Astrocyte of the cerebellum (primary cell): Measurements from ENCODE around the gene FAM3A.
"Not testable (repeated sequence)": the region's sequence is repeated elsewhere in the genome, so short reads cannot be mapped to it uniquely, and the experiment has no call there.

ENCODE experiments used
- DNase-seq: peaks from one replicate; pipeline ENCODE4 v3.0.0-alpha.2; 2011; ENCODE audit warnings: low read depth
- H3K4me3 ChIP-seq: 2 replicates; pipeline ENCODE4 v1.5.1; 2011; ENCODE audit warnings: mild to moderate bottlenecking, low read depth, low read length, moderate library complexity
- in situ Hi-C: cut with HindIII; loops from 2 replicates; pipeline ENCODE4 v1.10.0; 2017; ENCODE audit warnings: low sequenced_read_pairs
- TF ChIP-seq, protein P1 (sequence below): IDR thresholded peaks from 2 replicates; pipeline ENCODE4 v1.5.1; 2012; ENCODE audit warnings: low read length, low read depth, moderate library complexity, mild to moderate bottlenecking; ENCODE audit errors: missing control alignments

FAM3A gene

DNA sequence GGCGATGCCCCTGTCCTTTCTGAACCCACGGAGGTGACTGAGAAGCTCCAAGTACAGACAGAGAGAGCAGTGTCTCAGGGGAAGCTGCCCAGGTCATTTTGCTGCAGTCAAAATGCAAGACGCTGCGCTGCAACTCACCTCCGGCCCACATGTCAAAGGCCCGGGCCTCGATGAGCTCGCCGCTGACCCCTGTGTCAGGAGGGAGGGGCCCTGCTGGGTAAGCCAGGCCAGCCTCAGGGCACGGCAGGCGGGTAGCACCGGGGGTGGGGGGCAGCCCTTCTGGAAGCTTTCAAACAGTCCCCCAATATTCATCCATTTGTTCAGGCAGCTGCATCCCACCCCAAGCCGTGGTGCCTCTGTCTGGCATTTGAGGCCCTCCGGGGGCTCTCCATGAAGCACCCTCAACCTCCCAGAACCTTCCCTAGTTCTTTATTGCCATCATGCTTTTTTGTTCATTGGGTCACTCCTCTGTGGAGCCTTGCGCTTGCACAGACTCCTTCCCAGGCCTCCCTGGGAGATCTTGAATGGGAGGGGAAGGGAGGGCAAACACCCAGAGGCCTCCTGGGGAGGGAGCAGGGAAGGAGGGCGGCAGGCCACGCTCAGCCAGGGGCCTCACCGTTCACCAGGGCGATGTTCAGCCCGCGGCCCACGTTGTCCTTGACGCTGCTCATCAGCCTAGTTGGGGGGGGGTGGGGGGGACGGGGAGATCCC is 8.2 kb downstream of the FAM3A start:
- H3K4me3 ChIP-seq, result no peak overlapping the region
- TF ChIP-seq, protein P1, sequence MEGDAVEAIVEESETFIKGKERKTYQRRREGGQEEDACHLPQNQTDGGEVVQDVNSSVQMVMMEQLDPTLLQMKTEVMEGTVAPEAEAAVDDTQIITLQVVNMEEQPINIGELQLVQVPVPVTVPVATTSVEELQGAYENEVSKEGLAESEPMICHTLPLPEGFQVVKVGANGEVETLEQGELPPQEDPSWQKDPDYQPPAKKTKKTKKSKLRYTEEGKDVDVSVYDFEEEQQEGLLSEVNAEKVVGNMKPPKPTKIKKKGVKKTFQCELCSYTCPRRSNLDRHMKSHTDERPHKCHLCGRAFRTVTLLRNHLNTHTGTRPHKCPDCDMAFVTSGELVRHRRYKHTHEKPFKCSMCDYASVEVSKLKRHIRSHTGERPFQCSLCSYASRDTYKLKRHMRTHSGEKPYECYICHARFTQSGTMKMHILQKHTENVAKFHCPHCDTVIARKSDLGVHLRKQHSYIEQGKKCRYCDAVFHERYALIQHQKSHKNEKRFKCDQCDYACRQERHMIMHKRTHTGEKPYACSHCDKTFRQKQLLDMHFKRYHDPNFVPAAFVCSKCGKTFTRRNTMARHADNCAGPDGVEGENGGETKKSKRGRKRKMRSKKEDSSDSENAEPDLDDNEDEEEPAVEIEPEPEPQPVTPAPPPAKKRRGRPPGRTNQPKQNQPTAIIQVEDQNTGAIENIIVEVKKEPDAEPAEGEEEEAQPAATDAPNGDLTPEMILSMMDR, result no peak
- in situ Hi-C loops, result no loop called here
- no peak for DNase-seq

DNA sequence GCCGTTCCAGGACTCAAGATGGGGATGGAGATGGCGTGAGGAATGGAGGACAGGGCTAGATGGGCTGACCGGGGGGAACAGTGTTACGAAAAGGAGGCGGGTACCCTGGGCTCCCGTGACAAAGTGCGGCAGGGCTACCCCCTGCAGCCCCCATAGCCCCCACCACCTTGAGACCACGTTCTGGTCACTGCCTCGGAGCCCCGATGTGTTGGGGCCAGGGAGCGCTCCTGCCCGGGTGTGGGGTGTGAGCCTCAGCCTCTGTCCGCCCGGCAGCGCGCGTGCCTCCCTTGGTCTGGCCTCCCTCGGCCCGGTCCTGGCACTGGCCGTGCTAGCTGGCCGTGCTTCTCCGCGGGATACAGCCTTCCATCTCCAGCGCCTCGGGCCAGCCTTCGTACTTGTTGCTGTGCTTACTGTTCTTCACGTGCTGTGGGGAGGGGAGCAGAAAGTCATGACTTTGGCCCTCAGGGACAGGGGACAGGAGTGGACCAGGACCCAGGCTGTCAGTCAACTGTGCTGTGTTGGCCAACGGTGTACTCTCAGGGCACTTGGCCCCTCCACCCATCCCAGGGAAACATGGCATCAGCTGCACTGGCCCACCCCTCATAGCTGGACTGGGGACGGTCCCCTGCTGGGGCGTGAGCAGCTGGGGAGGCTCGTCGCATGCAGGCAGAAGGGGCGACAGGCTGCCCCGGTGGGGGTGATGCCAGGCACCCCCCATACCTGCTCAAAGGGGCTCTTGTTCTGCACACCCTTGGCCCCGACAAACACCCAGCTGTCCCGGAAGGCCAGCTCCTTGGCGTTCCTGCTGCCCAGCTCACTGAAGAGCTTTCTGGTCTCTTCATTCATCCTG is 9.3 kb downstream of the FAM3A start:
- DNase-seq, result no peak
- no peak overlapping the region for H3K4me3 ChIP-seq
- TF ChIP-seq, protein P1, result no peak
- in situ Hi-C loops, result no loop called here

DNA sequence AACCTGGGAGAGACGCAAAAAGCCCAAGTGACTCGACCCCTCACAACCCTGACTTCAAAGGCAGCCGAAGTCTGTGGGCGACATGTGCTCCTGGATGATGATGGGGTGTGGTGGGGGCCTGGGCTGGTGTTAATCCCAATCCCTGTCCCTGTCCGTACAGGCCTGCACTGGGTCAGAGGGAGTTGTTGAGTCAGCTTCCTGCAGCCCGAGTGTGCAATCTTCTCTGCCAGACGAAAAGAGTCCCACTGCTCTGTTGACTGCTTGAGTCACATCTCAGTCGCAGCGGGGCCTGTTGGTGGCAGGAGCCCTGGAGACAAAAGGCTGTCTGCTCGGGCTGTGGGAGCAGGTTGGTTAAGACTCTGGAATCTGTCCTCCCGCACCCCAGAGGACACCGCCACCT is 10.3 kb downstream of the FAM3A start:
- TF ChIP-seq, protein P1, result no peak
- DNase-seq, result no peak
- in situ Hi-C loops, result no loop called here
- H3K4me3 ChIP-seq, result no peak overlapping the region

DNA sequence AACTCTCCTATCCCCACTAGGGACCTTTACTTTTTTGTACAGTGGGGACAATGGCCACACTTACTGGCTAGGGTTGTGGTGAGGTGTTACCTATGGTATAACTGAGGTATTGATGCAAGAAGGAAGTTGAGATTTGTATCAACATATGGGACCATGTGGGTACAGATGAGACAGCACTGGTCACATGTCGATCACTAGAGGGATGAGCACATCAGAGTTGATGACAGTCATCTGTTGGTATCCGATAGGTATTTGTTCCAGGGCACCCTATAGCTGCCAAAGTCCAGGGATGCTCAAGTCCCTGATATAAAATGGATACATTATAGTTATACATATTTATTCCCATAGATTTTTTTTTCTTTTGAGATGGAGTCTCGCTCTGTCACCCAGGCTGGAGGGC is 13.0 kb downstream of the FAM3A start:
- TF ChIP-seq, protein P1, result no peak
- in situ Hi-C loops, result no loop called here
- no peak overlapping the region for H3K4me3 ChIP-seq
- DNase-seq, result no peak

DNA sequence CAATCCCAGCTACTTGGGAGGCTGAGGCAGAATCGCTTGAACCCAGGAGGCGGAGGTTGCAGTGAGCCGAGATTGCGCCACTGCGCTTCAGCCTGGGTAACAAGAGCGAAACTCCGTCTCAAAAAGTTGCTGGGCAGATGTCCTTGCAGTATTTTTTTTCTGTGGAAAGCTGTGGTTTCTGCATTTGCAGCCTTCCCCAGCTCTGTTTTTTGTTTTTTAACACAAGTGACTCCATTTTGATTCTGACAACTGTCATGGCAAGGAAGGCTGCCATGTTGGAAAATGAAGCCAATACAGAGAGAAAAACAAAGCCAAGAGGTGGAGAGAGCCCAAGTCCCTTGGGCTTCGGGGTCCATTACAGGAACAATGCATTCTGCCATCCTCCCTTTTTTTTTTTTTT is 13.9 kb downstream of the FAM3A start:
- H3K4me3 ChIP-seq, result no peak overlapping the region
- TF ChIP-seq, protein P1, result no peak
- DNase-seq, result no peak

DNA sequence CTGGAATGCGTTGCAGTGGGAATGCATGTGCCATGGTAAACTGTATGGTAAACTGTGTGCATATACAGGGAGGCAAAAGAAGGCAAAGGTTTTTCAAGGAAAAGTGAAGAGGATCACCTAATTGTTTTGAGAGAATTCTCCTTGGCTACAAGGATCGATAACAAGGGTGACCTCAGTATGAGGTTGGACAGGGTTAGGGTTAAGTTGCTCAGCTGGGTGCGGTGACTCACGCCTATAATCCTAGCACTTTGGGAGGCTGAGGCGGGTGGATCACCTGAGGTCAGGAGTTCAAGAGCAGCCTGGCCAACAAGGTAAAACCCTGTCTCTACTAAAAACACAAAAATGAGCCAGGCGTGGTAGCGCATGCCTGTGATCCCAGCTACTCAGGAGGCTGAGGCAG is 14.6 kb downstream of the FAM3A start:
- DNase-seq, H3K4me3 ChIP-seq, in situ Hi-C loops: not testable (repeated sequence)

More for the DNA sequence above, 13.9 kb downstream of the FAM3A start:
- in situ Hi-C loops, result no loop called here

DNA sequence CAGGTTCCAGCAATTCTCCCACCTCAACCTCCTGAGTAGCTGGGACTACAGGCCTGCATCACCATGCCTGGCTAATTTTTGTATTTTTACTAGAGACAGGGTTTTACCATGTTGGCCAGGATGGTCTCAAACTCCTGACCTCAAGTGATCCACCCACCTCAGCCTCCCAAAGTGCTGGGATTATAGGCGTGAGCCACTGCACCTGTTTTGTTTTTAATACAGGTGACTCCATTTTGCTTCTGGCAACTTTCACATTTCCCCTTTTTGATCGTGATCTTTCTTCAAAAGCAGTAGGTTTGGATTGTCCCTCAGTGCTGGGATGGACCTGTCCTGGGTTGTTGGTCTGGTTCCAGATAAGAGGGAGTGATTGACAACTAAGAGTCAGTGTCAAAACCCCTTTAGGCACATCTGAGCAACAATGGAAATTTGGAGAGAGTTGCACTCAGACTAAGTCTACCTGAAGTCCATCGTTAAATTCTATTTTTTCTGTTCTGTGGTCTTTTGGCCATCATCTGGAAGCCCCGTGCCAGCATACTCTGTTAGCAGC is 19.4 kb downstream of the FAM3A start:
- H3K4me3 ChIP-seq, DNase-seq, in situ Hi-C loops: not testable (repeated sequence)
